IMR-90 (cell line): ENCODE results near the gene KLLN. TPM values are rescaled to one million over a fixed set of nuclear protein-coding genes. Genes with fewer than 3 reads are reported as not detected.

Experiments
- ATAC-seq: fragments of 200-7000 bp; cut with Tn5 transposase; 2 replicates; pipeline ENCODE4 v1.9.1; 2020; ENCODE audit warnings: low read depth, mild to moderate bottlenecking, moderate library complexity
- BruUV-seq: library from RNA; stranded (reverse); fragments of 400-500 nt; replicated peaks from 2 replicates; lab custom pipeline; 2021; lab: Mats Ljungman, UMichigan
- CTCF ChIA-PET: fragments of 300-600 bp; formaldehyde crosslinking; extraction: SDS; loops from one replicate; lab custom pipeline; 2021; ENCODE audit warnings: antibody characterized with exemption; lab: Yijun Ruan, JAX
- POLR2A ChIA-PET: fragments of 300-600 bp; sonication (Branson Sonifier 250); formaldehyde crosslinking; loops from one replicate; lab custom pipeline; 2022; ENCODE audit warnings: antibody characterized with exemption; ENCODE audit not compliant: unreplicated experiment; lab: Charles Lee
- DNase-seq: peaks from one replicate; pipeline ENCODE4 v3.0.0; 2013
- H2AFZ ChIP-seq: replicated peaks from 2 replicates; pipeline ENCODE3; 2013; ENCODE audit warnings: low read length, mild to moderate bottlenecking; ENCODE audit not compliant: poor library complexity
- H2AK5ac ChIP-seq: 2 replicates; pipeline ENCODE4 v1.6.1; 2013; ENCODE audit warnings: low read depth, low read length, inconsistent platforms
- H2AK9ac ChIP-seq: replicated peaks from 2 replicates; pipeline ENCODE3; 2013; ENCODE audit warnings: mild to moderate bottlenecking, low read depth, low read length, moderate library complexity; ENCODE audit not compliant: poor library complexity
- H2BK120ac ChIP-seq: 2 replicates; pipeline ENCODE4 v1.6.1; 2013; ENCODE audit warnings: low read depth, low read length, inconsistent platforms
- H2BK15ac ChIP-seq: 3 replicates; pipeline ENCODE4 v1.6.1; 2013; ENCODE audit warnings: low read depth, low read length, inconsistent platforms
- H2BK20ac ChIP-seq: 2 replicates; pipeline ENCODE4 v1.6.1; 2013; ENCODE audit warnings: low read depth, mild to moderate bottlenecking, inconsistent platforms, low read length, moderate library complexity
- H2BK5ac ChIP-seq: 2 replicates; pipeline ENCODE4 v1.6.1; 2013; ENCODE audit warnings: mild to moderate bottlenecking, low read depth, low read length, inconsistent platforms; ENCODE audit not compliant: poor library complexity, severe bottlenecking
- H3K14ac ChIP-seq: replicated peaks from 2 replicates; pipeline ENCODE4 v1.6.1; 2013; ENCODE audit warnings: low read depth, low read length, inconsistent platforms
- H3K18ac ChIP-seq: 2 replicates; pipeline ENCODE4 v1.6.1; 2013; ENCODE audit warnings: low read depth, low read length, control low read depth
- H3K23ac ChIP-seq: 2 replicates; pipeline ENCODE4 v1.6.1; 2013; ENCODE audit warnings: low read depth, low read length, inconsistent platforms
- H3K27ac ChIP-seq: 2 replicates; pipeline ENCODE4 v1.5.1; 2013; ENCODE audit warnings: mild to moderate bottlenecking, control low read depth, low read length; ENCODE audit not compliant: insufficient read depth
- H3K27me3 ChIP-seq: 2 replicates; pipeline ENCODE4 v1.6.1; 2013; ENCODE audit warnings: low read length; ENCODE audit not compliant: control insufficient read depth, insufficient read depth
- H3K36me3 ChIP-seq: 2 replicates; pipeline ENCODE4 v1.6.1; 2013; ENCODE audit warnings: low read length, mixed read lengths; ENCODE audit not compliant: control insufficient read depth, insufficient read depth
- H3K4ac ChIP-seq: 2 replicates; pipeline ENCODE4 v1.6.1; 2013; ENCODE audit warnings: low read depth, low read length, inconsistent platforms
- H3K4me1 ChIP-seq: 2 replicates; pipeline ENCODE4 v1.6.1; 2013; ENCODE audit warnings: low read length, mixed read lengths; ENCODE audit not compliant: control insufficient read depth, insufficient read depth
- H3K4me2 ChIP-seq: 2 replicates; pipeline ENCODE4 v1.6.1; 2013; ENCODE audit warnings: low read depth, mild to moderate bottlenecking, control low read depth, low read length, moderate library complexity
- H3K4me3 ChIP-seq: 2 replicates; pipeline ENCODE4 v1.5.1; 2013; ENCODE audit warnings: low read depth, mild to moderate bottlenecking, control low read depth, low read length, moderate library complexity; ENCODE audit not compliant: insufficient read depth
- H3K56ac ChIP-seq: 2 replicates; pipeline ENCODE4 v1.6.1; 2013; ENCODE audit warnings: low read length, inconsistent platforms; ENCODE audit not compliant: insufficient read depth; ENCODE audit errors: extremely low read depth
- H3K79me1 ChIP-seq, 2 experiments: 2 replicates each; pipeline ENCODE4 v1.6.1; 2013; ENCODE audit warnings: low read length in 2 of 2, inconsistent platforms in 1 of 2, low read depth in 1 of 2
- H3K9ac ChIP-seq: 2 replicates; pipeline ENCODE4 v1.6.1; 2013; ENCODE audit warnings: low read depth, low read length, control low read depth
- H3K9me1 ChIP-seq: 2 replicates; pipeline ENCODE4 v1.6.1; 2013; ENCODE audit warnings: low read length, inconsistent platforms; ENCODE audit not compliant: insufficient read depth
- H3K9me3 ChIP-seq: 2 replicates; pipeline ENCODE4 v1.6.1; 2013; ENCODE audit warnings: low read length; ENCODE audit not compliant: control insufficient read depth, insufficient read depth
- H4K20me1 ChIP-seq: 2 replicates; pipeline ENCODE4 v1.6.1; 2013; ENCODE audit warnings: low read length, inconsistent platforms; ENCODE audit not compliant: insufficient read depth
- H4K5ac ChIP-seq: 2 replicates; pipeline ENCODE4 v1.6.1; 2013; ENCODE audit warnings: mild to moderate bottlenecking, low read depth, low read length, control low read depth
- H4K8ac ChIP-seq, 2 experiments: 2 replicates each; pipeline ENCODE4 v1.6.1; 2013; ENCODE audit warnings: low read depth in 2 of 2, low read length in 2 of 2, control low read depth in 1 of 2, inconsistent platforms in 1 of 2
- H4K91ac ChIP-seq: 2 replicates; pipeline ENCODE4 v1.6.1; 2013; ENCODE audit warnings: low read depth, low read length, inconsistent platforms; ENCODE audit not compliant: insufficient read depth
- BHLHE40 ChIP-seq: fragments of 150-350 bp; IDR thresholded peaks from 2 replicates; pipeline ENCODE4 v1.6.1; 2016; ENCODE audit warnings: mild to moderate bottlenecking, low read depth, low read length
- CEBPB ChIP-seq: IDR thresholded peaks from 2 replicates; pipeline ENCODE4 v1.6.1; 2012; ENCODE audit warnings: low read depth, low read length, improper control_type of control experiment
- CTCF ChIP-seq: conservative IDR thresholded peaks from 2 replicates; pipeline ENCODE4 v1.5.1; 2012; ENCODE audit warnings: mild to moderate bottlenecking, low read depth, low read length, improper control_type of control experiment
- FOS ChIP-seq: fragments of 150-350 bp; IDR thresholded peaks from 2 replicates; pipeline ENCODE4 v1.6.1; 2016; ENCODE audit warnings: low read depth, low read length
- MAFK ChIP-seq: IDR thresholded peaks from 2 replicates; pipeline ENCODE4 v1.6.1; 2012; ENCODE audit warnings: low read depth, low read length, improper control_type of control experiment
- NFE2L2 ChIP-seq: fragments of 150-350 bp; IDR thresholded peaks from 2 replicates; pipeline ENCODE4 v1.6.1; 2016; ENCODE audit warnings: low read depth, mild to moderate bottlenecking, low read length
- POLR2A ChIP-seq: IDR thresholded peaks from 2 replicates; pipeline ENCODE4 v1.6.1; 2012; ENCODE audit warnings: mild to moderate bottlenecking, low read depth, low read length
- RCOR1 ChIP-seq: IDR thresholded peaks from 2 replicates; pipeline ENCODE4 v1.6.1; 2012; ENCODE audit warnings: mild to moderate bottlenecking, low read length, improper control_type of control experiment; ENCODE audit not compliant: insufficient replicate concordance
- dilution Hi-C: fragments of 300-500 bp; cut with HindIII; formaldehyde crosslinking; loops from one replicate; pipeline ENCODE4 v1.14.3; 2018; ENCODE audit warnings: low sequenced_read_pairs; ENCODE audit not compliant: unreplicated experiment
- in situ Hi-C: fragments of 300-500 bp; cut with MboI; formaldehyde crosslinking; loops from 3 replicates; pipeline ENCODE4 v1.14.3; 2019; ENCODE audit warnings: low sequenced_read_pairs, inconsistent platforms, mixed read lengths
- intact Hi-C: fragments of 100-400 bp; cut with micrococcal nuclease; formaldehyde crosslinking; loops from 2 replicates; pipeline ENCODE4 v1.10.0; 2022
- polyA plus RNA-seq, 3 experiments: library from polyadenylated mRNA; depleted of rRNA; stranded (reverse); fragments of >200 nt; gene quantifications; 2 replicates each; pipeline ENCODE4 v1.2.3, GENCODE V29; 2012; ENCODE audit warnings: low replicate concordance in 1 of 3
- total RNA-seq: library from RNA; depleted of rRNA; stranded (reverse); fragments of >200 nt; gene quantifications from 2 replicates; pipeline ENCODE4 v1.2.3, GENCODE V29; 2012

KLLN gene
- total and polyA plus RNA-seq, 2 of the 4 experiments (the other 2 are of a cell fraction): 0.36 TPM

- Histone ChIP-seq H2BK120ac (no peak overlapping the region), H3K79me1 (no peaks in the 10 kb centered on the region), H3K4me3 (no peak overlapping the region), H4K20me1 (no peaks in the 10 kb centered on the region), H3K9me3 (no peaks in the 10 kb centered on the region), H3K9ac (no peak overlapping the region), H4K5ac (no peak overlapping the region), H4K8ac (no peak overlapping the region), H2AK9ac (no peak overlapping the region), H3K27ac (no peak overlapping the region), H3K14ac (no peak overlapping the region), H3K9me1 (peaks cover 2% of the 10 kb centered on the region; the same call in 1 of the 2 replicates), H3K36me3 (no peaks in the 10 kb centered on the region), H3K4me2 (no peak overlapping the region), H3K23ac (no peak overlapping the region), H3K4me1 (peaks cover 2% of the 10 kb centered on the region; the same call in 1 of the 2 replicates), H2BK20ac (no peak overlapping the region), H2AK5ac (no peak overlapping the region), H2BK5ac (no peak overlapping the region), H2AFZ (no peak overlapping the region), H3K56ac (no peak overlapping the region), H4K91ac (no peak overlapping the region), H3K4ac (no peak overlapping the region), H3K27me3 (no peaks in the 10 kb centered on the region), H3K18ac (no peak overlapping the region), H2BK15ac (no peak overlapping the region)
- no peak for DNase-seq
- CTCF ChIA-PET: no interaction called here
- dilution Hi-C loops: no loop called here
- POLR2A ChIA-PET: no interaction called here
- TF ChIP-seq BHLHE40 (no peak), RCOR1 (no peak), CEBPB (no peak), POLR2A (no peak), CTCF (no peak), NFE2L2 (no peak), MAFK (no peak), FOS (no peak)
- no TSS peak for BruUV-seq
- ATAC-seq: no peak
- in situ Hi-C loops: no loop called here
- intact Hi-C loops: no loop called here
Measured at GRCh38 chr10:87837445-87837844, 25.9 kb downstream of the KLLN start.
